IMR-90 (cell line): ENCODE measurements around the gene SETDB1. TPM values are rescaled to one million over a fixed set of nuclear protein-coding genes. Genes with fewer than 3 reads are reported as not detected.
"Not testable (repeated sequence)": the region's sequence is repeated elsewhere in the genome, so short reads cannot be mapped to it uniquely, and the experiment has no call there.

ENCODE experiments used
- ATAC-seq: fragments of 200-7000 bp; cut with Tn5 transposase; 2 replicates; pipeline ENCODE4 v1.9.1; 2020; ENCODE audit warnings: low read depth, mild to moderate bottlenecking, moderate library complexity
- BruUV-seq: library from RNA; stranded (reverse); fragments of 400-500 nt; replicated peaks from 2 replicates; lab custom pipeline; 2021; lab: Mats Ljungman, UMichigan
- CTCF ChIA-PET: fragments of 300-600 bp; formaldehyde crosslinking; extraction: SDS; loops from one replicate; lab custom pipeline; 2021; ENCODE audit warnings: antibody characterized with exemption; lab: Yijun Ruan, JAX
- POLR2A ChIA-PET: fragments of 300-600 bp; sonication (Branson Sonifier 250); formaldehyde crosslinking; loops from one replicate; lab custom pipeline; 2022; ENCODE audit warnings: antibody characterized with exemption; ENCODE audit not compliant: unreplicated experiment; lab: Charles Lee
- DNase-seq: peaks from one replicate; pipeline ENCODE4 v3.0.0; 2013
- H2AFZ ChIP-seq: replicated peaks from 2 replicates; pipeline ENCODE3; 2013; ENCODE audit warnings: low read length, mild to moderate bottlenecking; ENCODE audit not compliant: poor library complexity
- H2AK5ac ChIP-seq: 2 replicates; pipeline ENCODE4 v1.6.1; 2013; ENCODE audit warnings: low read depth, low read length, inconsistent platforms
- H2AK9ac ChIP-seq: replicated peaks from 2 replicates; pipeline ENCODE3; 2013; ENCODE audit warnings: mild to moderate bottlenecking, low read depth, low read length, moderate library complexity; ENCODE audit not compliant: poor library complexity
- H2BK120ac ChIP-seq: 2 replicates; pipeline ENCODE4 v1.6.1; 2013; ENCODE audit warnings: low read depth, low read length, inconsistent platforms
- H2BK15ac ChIP-seq: 3 replicates; pipeline ENCODE4 v1.6.1; 2013; ENCODE audit warnings: low read depth, low read length, inconsistent platforms
- H2BK20ac ChIP-seq: 2 replicates; pipeline ENCODE4 v1.6.1; 2013; ENCODE audit warnings: low read depth, mild to moderate bottlenecking, inconsistent platforms, low read length, moderate library complexity
- H2BK5ac ChIP-seq: 2 replicates; pipeline ENCODE4 v1.6.1; 2013; ENCODE audit warnings: mild to moderate bottlenecking, low read depth, low read length, inconsistent platforms; ENCODE audit not compliant: poor library complexity, severe bottlenecking
- H3K14ac ChIP-seq: replicated peaks from 2 replicates; pipeline ENCODE4 v1.6.1; 2013; ENCODE audit warnings: low read depth, low read length, inconsistent platforms
- H3K18ac ChIP-seq: 2 replicates; pipeline ENCODE4 v1.6.1; 2013; ENCODE audit warnings: low read depth, low read length, control low read depth
- H3K23ac ChIP-seq: 2 replicates; pipeline ENCODE4 v1.6.1; 2013; ENCODE audit warnings: low read depth, low read length, inconsistent platforms
- H3K27ac ChIP-seq: 2 replicates; pipeline ENCODE4 v1.5.1; 2013; ENCODE audit warnings: mild to moderate bottlenecking, control low read depth, low read length; ENCODE audit not compliant: insufficient read depth
- H3K27me3 ChIP-seq: 2 replicates; pipeline ENCODE4 v1.6.1; 2013; ENCODE audit warnings: low read length; ENCODE audit not compliant: control insufficient read depth, insufficient read depth
- H3K36me3 ChIP-seq: 2 replicates; pipeline ENCODE4 v1.6.1; 2013; ENCODE audit warnings: low read length, mixed read lengths; ENCODE audit not compliant: control insufficient read depth, insufficient read depth
- H3K4ac ChIP-seq: 2 replicates; pipeline ENCODE4 v1.6.1; 2013; ENCODE audit warnings: low read depth, low read length, inconsistent platforms
- H3K4me1 ChIP-seq: 2 replicates; pipeline ENCODE4 v1.6.1; 2013; ENCODE audit warnings: low read length, mixed read lengths; ENCODE audit not compliant: control insufficient read depth, insufficient read depth
- H3K4me2 ChIP-seq: 2 replicates; pipeline ENCODE4 v1.6.1; 2013; ENCODE audit warnings: low read depth, mild to moderate bottlenecking, control low read depth, low read length, moderate library complexity
- H3K4me3 ChIP-seq: 2 replicates; pipeline ENCODE4 v1.5.1; 2013; ENCODE audit warnings: low read depth, mild to moderate bottlenecking, control low read depth, low read length, moderate library complexity; ENCODE audit not compliant: insufficient read depth
- H3K56ac ChIP-seq: 2 replicates; pipeline ENCODE4 v1.6.1; 2013; ENCODE audit warnings: low read length, inconsistent platforms; ENCODE audit not compliant: insufficient read depth; ENCODE audit errors: extremely low read depth
- H3K79me1 ChIP-seq, 2 experiments: 2 replicates each; pipeline ENCODE4 v1.6.1; 2013; ENCODE audit warnings: low read length in 2 of 2, inconsistent platforms in 1 of 2, low read depth in 1 of 2
- H3K9ac ChIP-seq: 2 replicates; pipeline ENCODE4 v1.6.1; 2013; ENCODE audit warnings: low read depth, low read length, control low read depth
- H3K9me1 ChIP-seq: 2 replicates; pipeline ENCODE4 v1.6.1; 2013; ENCODE audit warnings: low read length, inconsistent platforms; ENCODE audit not compliant: insufficient read depth
- H3K9me3 ChIP-seq: 2 replicates; pipeline ENCODE4 v1.6.1; 2013; ENCODE audit warnings: low read length; ENCODE audit not compliant: control insufficient read depth, insufficient read depth
- H4K20me1 ChIP-seq: 2 replicates; pipeline ENCODE4 v1.6.1; 2013; ENCODE audit warnings: low read length, inconsistent platforms; ENCODE audit not compliant: insufficient read depth
- H4K5ac ChIP-seq: 2 replicates; pipeline ENCODE4 v1.6.1; 2013; ENCODE audit warnings: mild to moderate bottlenecking, low read depth, low read length, control low read depth
- H4K8ac ChIP-seq, 2 experiments: 2 replicates each; pipeline ENCODE4 v1.6.1; 2013; ENCODE audit warnings: low read depth in 2 of 2, low read length in 2 of 2, control low read depth in 1 of 2, inconsistent platforms in 1 of 2
- H4K91ac ChIP-seq: 2 replicates; pipeline ENCODE4 v1.6.1; 2013; ENCODE audit warnings: low read depth, low read length, inconsistent platforms; ENCODE audit not compliant: insufficient read depth
- CHD1 ChIP-seq: IDR thresholded peaks from 2 replicates; pipeline ENCODE4 v1.6.1; 2012; ENCODE audit warnings: low read depth, low read length, improper control_type of control experiment
- FOS ChIP-seq: fragments of 150-350 bp; IDR thresholded peaks from 2 replicates; pipeline ENCODE4 v1.6.1; 2016; ENCODE audit warnings: low read depth, low read length
- MAFK ChIP-seq: IDR thresholded peaks from 2 replicates; pipeline ENCODE4 v1.6.1; 2012; ENCODE audit warnings: low read depth, low read length, improper control_type of control experiment
- RAD21 ChIP-seq: IDR thresholded peaks from 2 replicates; pipeline ENCODE4 v1.6.1; 2012; ENCODE audit warnings: low read length, improper control_type of control experiment
- WGBS, 2 experiments: methylation state at CpG; one replicate each; pipeline versions ENCODE4 v1.1.5 to v1.1.7; 2013; ENCODE audit warnings: missing lambda C conversion rate in 2 of 2; ENCODE audit not compliant: insufficient read length in 1 of 2; ENCODE audit errors: extremely low coverage in 2 of 2; 5-methylcytosine and 5-hydroxymethylcytosine counted together
- dilution Hi-C: fragments of 300-500 bp; cut with HindIII; formaldehyde crosslinking; loops from one replicate; pipeline ENCODE4 v1.14.3; 2018; ENCODE audit warnings: low sequenced_read_pairs; ENCODE audit not compliant: unreplicated experiment
- in situ Hi-C: fragments of 300-500 bp; cut with MboI; formaldehyde crosslinking; loops from 3 replicates; pipeline ENCODE4 v1.14.3; 2019; ENCODE audit warnings: low sequenced_read_pairs, inconsistent platforms, mixed read lengths
- intact Hi-C: fragments of 100-400 bp; cut with micrococcal nuclease; formaldehyde crosslinking; loops from 2 replicates; pipeline ENCODE4 v1.10.0; 2022
- polyA plus RNA-seq, 3 experiments: library from polyadenylated mRNA; depleted of rRNA; stranded (reverse); fragments of >200 nt; gene quantifications; 2 replicates each; pipeline ENCODE4 v1.2.3, GENCODE V29; 2012; ENCODE audit warnings: low replicate concordance in 1 of 3
- total RNA-seq: library from RNA; depleted of rRNA; stranded (reverse); fragments of >200 nt; gene quantifications from 2 replicates; pipeline ENCODE4 v1.2.3, GENCODE V29; 2012

SETDB1 gene
- total and polyA plus RNA-seq, 2 of the 4 experiments (the other 2 are of a cell fraction): 18.7 to 22.9 TPM

GRCh38 chr1:150926097-150926741 lies at the start of gene SETDB1 (continued):
- no peak for TF ChIP-seq FOS
- TF ChIP-seq CHD1: no peak
- TF ChIP-seq RAD21: no peak
- no peak for TF ChIP-seq MAFK

- H3K9me1 ChIP-seq, in situ Hi-C loops, H3K18ac ChIP-seq, H2BK5ac ChIP-seq, H2BK120ac ChIP-seq, BruUV-seq, H2AK5ac ChIP-seq, H2BK15ac ChIP-seq, H4K91ac ChIP-seq, H3K56ac ChIP-seq, H4K8ac ChIP-seq, dilution Hi-C loops, H3K36me3 ChIP-seq, POLR2A ChIA-PET, H4K5ac ChIP-seq, H2BK20ac ChIP-seq, H2AK9ac ChIP-seq, H3K9ac ChIP-seq, H3K4me3 ChIP-seq, H2AFZ ChIP-seq, H3K27me3 ChIP-seq, H4K20me1 ChIP-seq, H3K4me2 ChIP-seq, ATAC-seq, H3K9me3 ChIP-seq, H3K23ac ChIP-seq, H3K14ac ChIP-seq: not testable (repeated sequence)
- peak; percentile 55 for DNase-seq
- 0 out of 2 replicates have a peak overlapping the region, but pooled peaks have one; percentile 8 for H3K4ac ChIP-seq
- intact Hi-C loops: loop anchor here (5.0 kb wide), 1 partner anchor 317 kb away; no protein-coding TSS in a partner anchor
- peaks cover 14% of the 10 kb centered on the region for H3K4me1 ChIP-seq
- peak overlapping the region; percentile 51; the same call in 1 of the 2 replicates for H3K27ac ChIP-seq
- CTCF ChIA-PET: interaction anchor here (0.5 to 0.6 kb wide), 2 partner anchors 16 to 39 kb away, joined by 4 read pairs; no protein-coding TSS in a partner anchor
- H3K79me1 ChIP-seq: peaks cover 0 to 16% of the 10 kb centered on the region in 2 experiments; a peak in 2 of 4 replicates
- 67% methylated on average over 1 of the region's 2 CpGs; no CpG with 5 or more reads in 1 of the 2 experiments for WGBS, 2 experiments
These were observed 47.2 kb upstream of the SETDB1 start for GRCh38 chr1:150878931-150879330.
